Measurements from ENCODE around the gene MSLN. TPM values are rescaled to one million over a fixed set of nuclear protein-coding genes. Genes with fewer than 3 reads are reported as not detected.
A peak's percentile ranks its signal among the peaks of the same experiment; 100 is the strongest.

The MSLN gene
- polyA plus RNA-seq, 1 of the 3 experiments (the other 2 are of a cell fraction), result 0.02 TPM

DNA sequence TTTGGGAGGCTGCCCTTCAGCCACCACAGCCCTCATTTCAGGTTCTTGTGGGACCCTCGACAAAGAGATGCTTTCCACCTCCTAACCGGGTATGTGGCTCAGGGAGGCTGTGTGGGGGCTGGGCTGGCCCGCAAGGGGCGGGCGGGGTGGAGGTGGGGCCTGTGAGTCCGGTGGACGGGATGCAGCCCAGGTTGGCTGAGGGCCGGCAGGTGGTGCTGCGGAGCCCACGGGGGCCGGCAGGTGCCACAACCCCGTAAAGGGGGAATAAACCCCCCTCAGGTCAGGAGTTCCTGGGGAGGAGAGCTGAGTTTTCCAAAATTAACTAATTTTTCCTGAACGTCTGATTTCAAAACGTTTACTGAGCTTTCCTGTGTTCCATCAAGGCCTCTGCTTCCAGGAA is 14.8 kb upstream of the MSLN start:
- no peaks in the 10 kb centered on the region for H3K79me2 ChIP-seq (ENCODE audit: insufficient read depth)
- no peak overlapping the region for H3K27ac ChIP-seq (ENCODE audit: low read depth in 2 of 2, low read length in 1 of 2)
- TF ChIP-seq NRF1 (IDR thresholded peaks at IDR 0.05; ENCODE audit: low read depth, low read length), result no peak
- TF ChIP-seq GABPA (IDR thresholded peaks at IDR 0.05; ENCODE audit: low read depth), result no peak
- TF ChIP-seq, protein P1, sequence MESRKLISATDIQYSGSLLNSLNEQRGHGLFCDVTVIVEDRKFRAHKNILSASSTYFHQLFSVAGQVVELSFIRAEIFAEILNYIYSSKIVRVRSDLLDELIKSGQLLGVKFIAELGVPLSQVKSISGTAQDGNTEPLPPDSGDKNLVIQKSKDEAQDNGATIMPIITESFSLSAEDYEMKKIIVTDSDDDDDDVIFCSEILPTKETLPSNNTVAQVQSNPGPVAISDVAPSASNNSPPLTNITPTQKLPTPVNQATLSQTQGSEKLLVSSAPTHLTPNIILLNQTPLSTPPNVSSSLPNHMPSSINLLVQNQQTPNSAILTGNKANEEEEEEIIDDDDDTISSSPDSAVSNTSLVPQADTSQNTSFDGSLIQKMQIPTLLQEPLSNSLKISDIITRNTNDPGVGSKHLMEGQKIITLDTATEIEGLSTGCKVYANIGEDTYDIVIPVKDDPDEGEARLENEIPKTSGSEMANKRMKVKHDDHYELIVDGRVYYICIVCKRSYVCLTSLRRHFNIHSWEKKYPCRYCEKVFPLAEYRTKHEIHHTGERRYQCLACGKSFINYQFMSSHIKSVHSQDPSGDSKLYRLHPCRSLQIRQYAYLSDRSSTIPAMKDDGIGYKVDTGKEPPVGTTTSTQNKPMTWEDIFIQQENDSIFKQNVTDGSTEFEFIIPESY (IDR thresholded peaks at IDR 0.05; ENCODE audit: borderline replicate concordance, low read depth), result no peak
- 0 out of 2 replicates have a peak, but pooled peaks have one; percentile 17 for TF ChIP-seq RAD21 (IDR thresholded peaks at IDR 0.05; ENCODE audit: low read length)
- TF ChIP-seq FOXJ3 (CRISPR knock-in tag; IDR thresholded peaks at IDR 0.05), result no peak
- TF ChIP-seq, protein P2, sequence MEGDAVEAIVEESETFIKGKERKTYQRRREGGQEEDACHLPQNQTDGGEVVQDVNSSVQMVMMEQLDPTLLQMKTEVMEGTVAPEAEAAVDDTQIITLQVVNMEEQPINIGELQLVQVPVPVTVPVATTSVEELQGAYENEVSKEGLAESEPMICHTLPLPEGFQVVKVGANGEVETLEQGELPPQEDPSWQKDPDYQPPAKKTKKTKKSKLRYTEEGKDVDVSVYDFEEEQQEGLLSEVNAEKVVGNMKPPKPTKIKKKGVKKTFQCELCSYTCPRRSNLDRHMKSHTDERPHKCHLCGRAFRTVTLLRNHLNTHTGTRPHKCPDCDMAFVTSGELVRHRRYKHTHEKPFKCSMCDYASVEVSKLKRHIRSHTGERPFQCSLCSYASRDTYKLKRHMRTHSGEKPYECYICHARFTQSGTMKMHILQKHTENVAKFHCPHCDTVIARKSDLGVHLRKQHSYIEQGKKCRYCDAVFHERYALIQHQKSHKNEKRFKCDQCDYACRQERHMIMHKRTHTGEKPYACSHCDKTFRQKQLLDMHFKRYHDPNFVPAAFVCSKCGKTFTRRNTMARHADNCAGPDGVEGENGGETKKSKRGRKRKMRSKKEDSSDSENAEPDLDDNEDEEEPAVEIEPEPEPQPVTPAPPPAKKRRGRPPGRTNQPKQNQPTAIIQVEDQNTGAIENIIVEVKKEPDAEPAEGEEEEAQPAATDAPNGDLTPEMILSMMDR (IDR thresholded peaks at IDR 0.05), result peak; percentile 39
- TF ChIP-seq SMC3 (IDR thresholded peaks at IDR 0.05; ENCODE audit: low read depth, low read length), result no peak
- no peak for TF ChIP-seq RFX5 (IDR thresholded peaks at IDR 0.05; ENCODE audit: low read length)
- H3K9me3 ChIP-seq, result no peaks in the 10 kb centered on the region
- no peak overlapping the region for H3K9ac ChIP-seq
- POLR2A ChIA-PET, result interaction anchor here (0.7 kb wide), 1 partner anchor 35 kb away, joined by 4 read pairs; no protein-coding TSS in a partner anchor
- H4K20me1 ChIP-seq (ENCODE audit: insufficient read depth), result no peaks in the 10 kb centered on the region
- H3F3A ChIP-seq (replicated peaks; ENCODE audit: insufficient read depth), result peaks cover 4% of the 10 kb centered on the region
- H3K9me2 ChIP-seq, result no peaks in the 10 kb centered on the region
- 8% methylated on average over 4 of the region's 14 CpGs for WGBS (ENCODE audit: low lambda C conversion rate)
- no peak overlapping the region for H3K4me3 ChIP-seq (ENCODE audit: low read depth in 2 of 2, low read length in 1 of 2)
- DNase-seq, result peak; percentile 81
- H3K4me2 ChIP-seq, result no peak overlapping the region
- peaks cover 0 to 2% of the 10 kb centered on the region in 2 experiments; a peak in 1 of 4 replicates for H3K4me1 ChIP-seq (ENCODE audit: control insufficient read depth in 1 of 2, insufficient read depth in 2 of 2, low read depth in 1 of 2, low read length in 1 of 2)
- no peaks in the 10 kb centered on the region for H3K36me3 ChIP-seq (replicated peaks in 1 of 2; ENCODE audit: control insufficient read depth in 1 of 2, insufficient read depth in 2 of 2, low read length in 1 of 2)
- H3K27me3 ChIP-seq (ENCODE audit: insufficient read depth), result no peaks in the 10 kb centered on the region
- CTCF ChIA-PET, result interaction anchor here (0.6 to 1.8 kb wide), 11 partner anchors 9 to 58 kb away, joined by 3 to 6 read pairs (median 4); partner anchors contain the start of genes ANTKMT and MSLN
- H2AFZ ChIP-seq (ENCODE audit: low read depth), result no peak overlapping the region

DNA sequence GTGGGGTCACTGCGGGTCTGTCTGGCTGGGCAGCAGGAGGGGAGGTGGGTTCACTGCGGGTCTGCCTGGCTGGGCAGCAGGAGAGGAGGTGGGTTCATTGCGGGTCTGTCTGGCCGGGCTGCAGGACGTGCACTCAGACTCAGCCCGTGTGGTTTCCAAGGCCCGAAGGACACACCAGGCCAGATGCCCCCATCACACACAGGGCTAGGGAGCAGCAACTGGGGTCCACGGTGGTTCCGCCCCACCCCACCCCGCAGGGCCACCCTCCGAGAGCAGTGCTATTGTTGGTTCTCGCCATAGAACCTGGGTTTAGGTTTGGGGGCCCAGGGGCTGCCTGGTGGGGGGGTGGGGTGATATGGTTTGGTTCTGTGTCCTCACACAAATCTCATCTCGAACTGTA is 13.9 kb upstream of the MSLN start:
- Histone ChIP-seq H3K36me3 (replicated peaks in 1 of 2; ENCODE audit: control insufficient read depth in 1 of 2, insufficient read depth in 2 of 2, low read length in 1 of 2) (no peaks in the 10 kb centered on the region), H3K9me2 (no peaks in the 10 kb centered on the region), H3K9ac (no peak overlapping the region), H4K20me1 (ENCODE audit: insufficient read depth) (no peaks in the 10 kb centered on the region), H3K27me3 (ENCODE audit: insufficient read depth) (no peaks in the 10 kb centered on the region), H3K79me2 (ENCODE audit: insufficient read depth) (no peaks in the 10 kb centered on the region), H3K4me1 (ENCODE audit: control insufficient read depth in 1 of 2, insufficient read depth in 2 of 2, low read depth in 1 of 2, low read length in 1 of 2) (no peaks in the 10 kb centered on the region), H2AFZ (ENCODE audit: low read depth) (no peak overlapping the region), H3K27ac (ENCODE audit: low read depth in 2 of 2, low read length in 1 of 2) (no peak overlapping the region), H3F3A (replicated peaks; ENCODE audit: insufficient read depth) (peaks cover 4% of the 10 kb centered on the region), H3K4me3 (ENCODE audit: low read depth in 2 of 2, low read length in 1 of 2) (no peak overlapping the region), H3K4me2 (no peak overlapping the region), H3K9me3 (no peaks in the 10 kb centered on the region)
- ChIA-PET POLR2A (no interaction called here), CTCF (interaction anchor here (1.2 kb wide), 1 partner anchor 39 kb away, joined by 4 read pairs; no protein-coding TSS in a partner anchor)
- 55% methylated on average over 2 of the region's 13 CpGs for WGBS (ENCODE audit: low lambda C conversion rate)
- no peak for DNase-seq
- TF ChIP-seq SIN3A (IDR thresholded peaks at IDR 0.05; ENCODE audit: borderline replicate concordance, low read depth, low read length), result no peak
- no peak for TF ChIP-seq RFX5 (IDR thresholded peaks at IDR 0.05; ENCODE audit: low read length)
- TF ChIP-seq, protein P3, sequence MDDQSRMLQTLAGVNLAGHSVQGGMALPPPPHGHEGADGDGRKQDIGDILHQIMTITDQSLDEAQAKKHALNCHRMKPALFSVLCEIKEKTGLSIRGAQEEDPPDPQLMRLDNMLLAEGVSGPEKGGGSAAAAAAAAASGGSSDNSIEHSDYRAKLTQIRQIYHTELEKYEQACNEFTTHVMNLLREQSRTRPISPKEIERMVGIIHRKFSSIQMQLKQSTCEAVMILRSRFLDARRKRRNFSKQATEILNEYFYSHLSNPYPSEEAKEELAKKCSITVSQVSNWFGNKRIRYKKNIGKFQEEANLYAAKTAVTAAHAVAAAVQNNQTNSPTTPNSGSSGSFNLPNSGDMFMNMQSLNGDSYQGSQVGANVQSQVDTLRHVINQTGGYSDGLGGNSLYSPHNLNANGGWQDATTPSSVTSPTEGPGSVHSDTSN (IDR thresholded peaks at IDR 0.05), result no peak
- TF ChIP-seq MXI1 (IDR thresholded peaks at IDR 0.05; ENCODE audit: low read depth, low read length), result no peak
- TF ChIP-seq, protein P1 (IDR thresholded peaks at IDR 0.05; ENCODE audit: borderline replicate concordance, low read depth), result no peak
- TF ChIP-seq, protein P4, sequence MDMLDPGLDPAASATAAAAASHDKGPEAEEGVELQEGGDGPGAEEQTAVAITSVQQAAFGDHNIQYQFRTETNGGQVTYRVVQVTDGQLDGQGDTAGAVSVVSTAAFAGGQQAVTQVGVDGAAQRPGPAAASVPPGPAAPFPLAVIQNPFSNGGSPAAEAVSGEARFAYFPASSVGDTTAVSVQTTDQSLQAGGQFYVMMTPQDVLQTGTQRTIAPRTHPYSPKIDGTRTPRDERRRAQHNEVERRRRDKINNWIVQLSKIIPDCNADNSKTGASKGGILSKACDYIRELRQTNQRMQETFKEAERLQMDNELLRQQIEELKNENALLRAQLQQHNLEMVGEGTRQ (IDR thresholded peaks at IDR 0.05; ENCODE audit: borderline replicate concordance, low read depth, low read length), result no peak
- TF ChIP-seq, protein P5, sequence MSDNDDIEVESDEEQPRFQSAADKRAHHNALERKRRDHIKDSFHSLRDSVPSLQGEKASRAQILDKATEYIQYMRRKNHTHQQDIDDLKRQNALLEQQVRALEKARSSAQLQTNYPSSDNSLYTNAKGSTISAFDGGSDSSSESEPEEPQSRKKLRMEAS (IDR thresholded peaks at IDR 0.05; ENCODE audit: low read depth), result no peak
- TF ChIP-seq GATA2 (CRISPR knock-in tag; IDR thresholded peaks at IDR 0.05), result no peak
- TF ChIP-seq FOXJ3 (CRISPR knock-in tag; IDR thresholded peaks at IDR 0.05), result no peak
- TF ChIP-seq, protein P6, sequence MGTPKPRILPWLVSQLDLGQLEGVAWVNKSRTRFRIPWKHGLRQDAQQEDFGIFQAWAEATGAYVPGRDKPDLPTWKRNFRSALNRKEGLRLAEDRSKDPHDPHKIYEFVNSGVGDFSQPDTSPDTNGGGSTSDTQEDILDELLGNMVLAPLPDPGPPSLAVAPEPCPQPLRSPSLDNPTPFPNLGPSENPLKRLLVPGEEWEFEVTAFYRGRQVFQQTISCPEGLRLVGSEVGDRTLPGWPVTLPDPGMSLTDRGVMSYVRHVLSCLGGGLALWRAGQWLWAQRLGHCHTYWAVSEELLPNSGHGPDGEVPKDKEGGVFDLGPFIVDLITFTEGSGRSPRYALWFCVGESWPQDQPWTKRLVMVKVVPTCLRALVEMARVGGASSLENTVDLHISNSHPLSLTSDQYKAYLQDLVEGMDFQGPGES (IDR thresholded peaks at IDR 0.05; ENCODE audit: low read depth, low read length), result no peak
- no peak for TF ChIP-seq NRF1 (IDR thresholded peaks at IDR 0.05; ENCODE audit: low read depth, low read length)
